Stimulated activated CD8-positive, alpha-beta memory T cell treated with anti-CD3 and anti-CD28 coated beads, Interleukin-2, amount 100 ng/mL, for 48 hours (primary cell): ENCODE measurements around the gene ANKRD31.
"Not testable (repeated sequence)": the region's sequence is repeated elsewhere in the genome, so short reads cannot be mapped to it uniquely, and the experiment has no call there.

Experiments used
- DNase-seq, 2 donors: peaks; one replicate each; pipeline ENCODE4 v3.0.0-alpha.2; 2020; ENCODE audit warnings: low read depth in 2 of 2

Gene ANKRD31

GRCh38 chr5:75234251-75234650 is 2.4 kb downstream of the ANKRD31 start:
- no peak for DNase-seq

DNA sequence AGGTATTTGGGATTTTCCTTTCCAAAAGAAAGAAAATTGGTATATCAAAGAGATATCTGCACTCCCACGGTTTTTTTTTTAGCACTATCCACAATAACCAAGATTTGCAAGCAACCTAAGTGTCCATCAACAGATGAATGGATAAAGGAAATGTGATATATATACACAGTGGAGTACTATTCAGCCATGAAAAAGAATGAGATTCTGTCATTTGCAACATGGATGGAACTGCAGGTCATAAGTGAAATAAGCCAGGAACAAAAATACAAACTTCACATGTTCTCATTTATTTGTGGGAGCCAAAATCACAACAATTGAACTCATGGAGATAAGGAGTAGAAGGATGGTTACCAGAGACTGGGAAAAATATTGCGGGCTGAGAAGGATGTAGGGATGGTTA is 9.8 kb downstream of the ANKRD31 start:
- no peak for DNase-seq

DNA sequence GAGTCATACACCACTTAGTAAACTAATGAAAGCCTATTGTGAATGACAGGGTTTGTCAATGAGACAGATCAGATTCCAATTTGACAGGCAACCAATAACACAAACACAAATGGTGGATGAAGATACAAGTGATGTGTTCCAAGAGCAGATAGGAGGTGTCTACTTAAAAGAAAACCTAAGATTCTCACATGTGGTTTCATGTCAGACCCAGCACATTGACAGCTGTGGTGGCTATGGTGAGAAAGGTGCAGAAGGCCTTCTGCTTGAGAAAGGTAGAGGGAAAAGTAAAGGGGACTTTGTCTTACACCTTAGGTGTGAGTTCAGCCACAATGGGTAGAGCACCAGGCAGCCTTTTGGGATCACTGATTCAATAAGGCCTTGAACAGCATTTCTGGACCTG is 11.2 kb downstream of the ANKRD31 start:
- no peak for DNase-seq

GRCh38 chr5:75220787-75221186 is 15.9 kb downstream of the ANKRD31 start:
- not testable (repeated sequence) for DNase-seq

- DNase-seq, result no peak
Observed at GRCh38 chr5:75214928-75215327, 21.8 kb downstream of the ANKRD31 start.

- DNase-seq, result no peak
Observed at GRCh38 chr5:75214409-75214808, 22.3 kb downstream of the ANKRD31 start.

DNA sequence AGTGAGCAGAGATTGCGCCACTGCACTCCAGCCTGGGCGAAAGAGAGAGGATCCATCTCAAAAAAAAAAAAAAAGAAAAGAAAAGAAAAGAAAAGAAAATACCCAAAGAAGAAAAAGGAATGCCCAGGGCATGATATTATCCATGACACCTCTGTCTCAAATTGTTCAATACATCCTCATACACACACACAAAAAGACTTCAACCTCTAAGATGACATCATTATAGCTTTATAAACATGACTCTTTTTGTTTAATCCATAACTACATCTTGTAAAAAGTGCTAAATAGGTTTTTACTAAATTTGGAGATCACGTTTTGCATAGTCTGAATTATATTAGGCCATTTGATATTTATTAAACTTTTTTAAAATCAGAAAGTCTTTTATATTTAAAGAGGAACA is 33.1 kb downstream of the ANKRD31 start:
- DNase-seq, result no peak

DNA sequence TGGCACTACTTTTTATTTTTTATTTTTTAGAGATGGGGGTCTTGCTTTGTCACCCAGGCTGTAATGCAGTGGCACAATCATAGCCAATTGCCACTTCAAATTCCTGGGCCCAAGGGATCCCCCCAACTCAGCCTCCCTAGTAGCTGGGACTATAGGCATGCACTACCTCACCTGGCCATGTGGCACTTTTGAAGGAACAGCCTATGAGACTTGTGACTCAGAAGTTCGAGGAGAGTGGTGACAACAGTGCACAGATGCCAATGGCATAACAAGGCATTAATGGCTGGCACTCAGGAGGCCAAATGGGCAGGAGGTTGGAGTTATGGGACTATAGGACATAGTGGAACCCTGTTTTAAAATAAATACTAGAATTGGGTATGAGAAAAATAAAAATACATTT is 33.7 kb downstream of the ANKRD31 start:
- no peak for DNase-seq

GRCh38 chr5:75200776-75201175 is 35.9 kb downstream of the ANKRD31 start:
- no peak for DNase-seq

GRCh38 chr5:75199946-75200345 is 36.7 kb downstream of the ANKRD31 start:
- DNase-seq, result no peak

DNA sequence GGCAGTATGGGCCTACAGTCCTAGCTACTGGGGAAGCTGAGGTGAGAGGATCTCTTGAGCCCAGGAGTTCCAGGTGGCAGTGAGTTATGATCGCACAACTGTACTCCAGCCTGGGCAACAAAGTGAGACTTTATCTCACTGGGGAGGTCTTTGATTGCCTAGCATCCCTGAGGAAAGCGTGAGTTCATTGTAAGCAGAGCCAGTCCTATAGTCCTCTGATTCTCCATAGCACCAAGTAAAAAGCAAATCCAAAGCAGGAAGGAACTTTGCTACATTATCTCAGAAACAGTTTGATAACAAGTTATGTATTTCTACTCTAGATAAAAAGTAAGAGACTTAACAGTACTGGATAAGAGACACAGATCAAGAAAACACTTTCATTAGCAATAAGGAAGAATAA is 37.6 kb downstream of the ANKRD31 start:
- DNase-seq, result no peak

GRCh38 chr5:75197745-75198144 is 38.9 kb downstream of the ANKRD31 start:
- DNase-seq, result no peak

DNA sequence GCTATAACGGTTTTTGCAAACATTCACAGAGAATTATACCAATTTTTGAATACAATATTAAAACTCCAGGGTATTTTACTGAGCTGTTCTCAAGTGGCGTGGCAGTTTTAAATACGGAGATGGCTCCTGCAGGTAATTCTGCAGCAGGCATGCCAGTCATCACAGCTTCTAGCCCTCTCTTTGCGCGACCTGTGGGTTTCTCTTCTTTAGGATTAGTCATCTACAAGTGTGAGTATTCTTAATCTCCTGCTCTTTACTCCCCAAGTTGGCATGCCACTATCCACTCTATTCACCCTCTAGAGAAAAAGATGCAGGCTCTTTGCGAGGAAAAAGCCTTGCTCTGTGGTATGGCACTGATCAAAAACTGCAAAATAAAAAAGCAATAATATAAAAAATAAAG is 43.9 kb downstream of the ANKRD31 start:
- DNase-seq, result no peak

DNA sequence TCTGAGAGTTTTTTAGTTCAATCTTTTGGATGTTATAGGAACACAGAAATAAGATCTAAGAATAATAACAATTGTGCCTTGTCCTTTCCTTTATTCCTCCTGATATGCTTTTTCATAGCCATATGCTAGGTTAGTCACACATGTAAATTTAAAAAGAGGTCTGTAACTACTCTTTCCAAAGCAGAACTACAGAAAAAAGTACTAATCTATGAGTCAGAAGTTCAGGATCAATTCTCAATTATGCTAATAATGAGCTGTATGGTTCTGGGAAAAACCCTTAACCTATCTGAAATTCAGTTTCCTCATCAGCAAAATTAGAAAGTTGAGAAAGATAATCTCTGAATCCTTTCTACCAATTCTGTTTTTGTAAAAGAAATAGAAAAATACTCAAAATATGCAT is 44.4 kb downstream of the ANKRD31 start:
- no peak for DNase-seq

DNA sequence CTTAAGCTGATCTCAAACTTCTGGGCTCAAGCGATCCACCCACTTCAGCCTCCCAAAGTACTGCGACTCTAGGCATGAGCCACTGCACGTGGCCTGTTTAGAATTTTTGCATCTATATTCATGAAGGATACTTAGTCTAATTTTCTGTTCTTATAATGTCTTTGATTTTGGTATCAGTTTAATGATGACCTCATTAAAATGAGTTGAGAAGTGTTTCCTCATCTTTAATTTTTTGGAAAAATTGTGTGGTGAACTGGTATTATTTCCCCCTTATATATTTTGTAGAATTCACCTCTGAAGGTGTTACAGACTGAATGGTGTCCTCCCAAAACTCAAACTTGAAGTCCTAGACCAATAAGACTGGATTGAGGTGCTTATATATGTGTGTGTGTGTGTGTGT is 46.5 kb downstream of the ANKRD31 start:
- DNase-seq, result no peak

GRCh38 chr5:75189353-75189752 is 47.3 kb downstream of the ANKRD31 start:
- no peak for DNase-seq

DNA sequence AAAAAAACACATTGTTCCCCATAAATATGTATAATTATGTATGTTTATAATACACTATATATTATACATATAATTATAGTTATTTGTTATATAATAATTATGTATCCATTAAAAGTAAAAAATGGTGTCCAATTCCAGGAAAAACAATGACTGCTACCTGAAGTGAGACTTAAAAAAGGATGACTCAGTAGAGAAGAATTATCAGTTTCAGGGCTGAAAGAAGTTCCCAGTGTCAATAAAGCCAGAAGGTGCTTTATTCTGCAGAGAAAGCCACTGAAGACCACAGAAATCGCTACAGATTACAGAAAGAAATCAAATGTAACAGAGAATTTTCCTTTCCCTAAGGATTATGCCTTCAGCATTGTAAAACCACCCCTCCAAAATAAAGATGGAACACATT is 50.9 kb downstream of the ANKRD31 start:
- DNase-seq, result no peak

DNA sequence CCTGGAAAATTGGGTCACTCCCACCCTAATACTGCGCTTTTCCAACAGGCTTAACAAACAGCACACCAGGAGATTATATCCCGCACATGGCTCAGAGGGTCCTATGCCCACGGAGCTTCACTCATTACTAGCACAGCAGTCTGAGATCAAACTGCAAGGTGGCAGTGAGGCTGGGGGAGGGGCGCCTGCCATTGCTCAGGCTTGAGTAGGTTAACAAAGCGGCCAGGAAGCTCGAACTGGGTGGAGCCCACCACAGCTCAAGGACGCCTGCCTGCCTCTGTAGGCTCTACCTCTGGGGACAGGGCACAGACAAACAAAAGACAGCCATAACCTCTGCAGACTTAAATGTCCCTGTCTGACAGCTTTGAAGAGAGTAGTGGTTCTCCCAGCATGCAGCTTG is 60.7 kb downstream of the ANKRD31 start:
- DNase-seq, result not testable (repeated sequence)

DNA sequence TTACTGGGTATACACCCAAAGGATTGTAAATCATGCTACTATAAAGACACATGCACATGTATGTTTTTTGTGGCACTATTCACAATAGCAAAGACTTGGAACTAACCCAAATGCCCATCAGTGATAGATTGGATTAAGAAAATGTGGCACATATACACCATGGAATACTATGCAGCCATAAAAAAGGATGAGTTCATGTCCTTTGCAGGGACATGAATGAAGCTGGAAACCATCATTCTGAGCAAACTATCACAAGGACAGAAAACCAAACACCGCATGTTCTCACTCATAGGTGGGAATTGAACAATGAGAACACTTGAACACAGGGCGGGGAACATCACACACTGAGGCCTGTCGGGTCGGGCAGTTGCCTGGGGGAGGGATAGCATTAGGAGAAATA is 61.8 kb downstream of the ANKRD31 start:
- not testable (repeated sequence) for DNase-seq

- DNase-seq, result no peak
Observed at GRCh38 chr5:75169516-75169915, 67.2 kb downstream of the ANKRD31 start.

DNA sequence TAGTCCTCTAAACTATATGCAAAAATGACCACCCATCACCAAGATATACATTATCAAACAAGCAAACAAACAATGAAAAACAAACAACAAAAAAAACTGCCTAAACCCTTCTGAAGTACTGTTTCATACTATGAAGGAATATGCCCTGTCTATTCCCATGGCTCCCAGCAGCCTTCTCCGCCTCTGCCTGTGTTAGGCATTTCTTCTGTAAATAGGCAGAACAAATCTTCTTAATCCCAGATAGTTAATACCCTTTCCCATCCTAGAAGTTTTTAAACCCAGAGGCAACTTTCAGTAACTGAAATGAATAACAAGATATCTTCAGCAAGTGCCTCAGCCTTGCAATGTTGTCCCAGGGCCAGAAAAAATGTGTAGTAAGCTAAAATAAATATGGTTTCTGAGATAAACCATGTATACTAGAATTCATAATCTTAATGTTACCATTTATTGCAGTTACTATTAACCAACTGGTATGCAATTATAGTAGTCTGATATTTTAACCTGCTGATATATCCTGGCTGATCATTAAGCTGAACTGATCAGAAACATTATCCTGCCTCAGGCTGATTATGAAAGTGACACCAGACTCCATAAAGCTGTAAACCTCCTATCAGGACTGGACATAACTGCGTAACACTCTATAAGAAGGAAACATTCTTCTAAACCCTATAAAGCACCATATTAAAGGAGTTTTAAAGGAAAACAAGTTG is 68.5 kb downstream of the ANKRD31 start:
- DNase-seq, result no peak

GRCh38 chr5:75167345-75167744 is 69.3 kb downstream of the ANKRD31 start:
- no peak for DNase-seq

- DNase-seq, result not testable (repeated sequence)
Observed at GRCh38 chr5:75161508-75161907, 75.2 kb downstream of the ANKRD31 start.

- no peak for DNase-seq
Observed at GRCh38 chr5:75156585-75156984, 80.1 kb downstream of the ANKRD31 start.
